A673 (cell line): ENCODE measurements around the gene ATP1A2.

Source experiments
- CTCF ChIP-seq: fragments of 300-800, 200-600 bp; sonication (generic); conservative IDR thresholded peaks from 2 replicates; pipeline ENCODE4 v1.5.1; 2017; ENCODE audit warnings: low read depth, mild to moderate bottlenecking, antibody characterized with exemption, low read length, moderate library complexity, mixed read lengths
- EZH2 ChIP-seq: fragments of 200-600 bp; sonication (generic); IDR thresholded peaks from 2 replicates; pipeline ENCODE4 v1.6.1; 2017; ENCODE audit warnings: borderline replicate concordance, low read depth, mild to moderate bottlenecking, mixed read lengths, antibody characterized with exemption, low read length; ENCODE audit not compliant: poor library complexity, severe bottlenecking

DNA sequence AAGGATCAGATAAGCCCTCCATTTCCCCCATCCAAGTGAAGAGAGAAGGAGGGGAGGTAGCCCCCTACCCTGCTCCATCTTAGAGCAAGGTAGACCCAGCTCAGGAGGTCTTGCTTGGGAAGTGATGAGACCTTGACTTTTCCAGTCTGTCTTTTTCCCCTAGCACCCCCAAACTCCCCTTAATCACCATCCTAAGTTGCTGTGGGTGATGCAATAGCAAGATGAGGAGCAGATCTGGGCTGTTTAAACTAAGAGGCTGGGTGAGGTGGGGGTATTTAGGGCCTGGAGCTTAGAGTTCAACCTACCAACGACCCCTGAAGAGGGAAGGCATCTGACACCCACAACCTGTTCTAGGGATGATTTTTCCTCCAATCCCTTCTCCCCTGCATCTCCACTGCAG, 1.7 kb downstream of the ATP1A2 start:
- no peak for TF ChIP-seq CTCF
- TF ChIP-seq EZH2 = no peak
